Adipocyte (in vitro differentiated cells): ENCODE results near the gene FBXO8.
A peak's percentile ranks its signal among the peaks of the same experiment; 100 is the strongest.

Experiments used
- DNase-seq: peaks from one replicate; pipeline ENCODE4 v3.0.0-alpha.2; 2015; ENCODE audit warnings: low read depth
- H3K27me3 ChIP-seq: replicated peaks from 2 replicates; pipeline ENCODE4 v1.7.0; 2013; ENCODE audit warnings: mild to moderate bottlenecking, low read length, moderate library complexity; ENCODE audit not compliant: control insufficient read depth, insufficient read depth
- H3K36me3 ChIP-seq: 2 replicates; pipeline ENCODE4 v1.7.0; 2013; ENCODE audit warnings: low read length, mild to moderate bottlenecking, moderate library complexity; ENCODE audit not compliant: control insufficient read depth, insufficient read depth, severe bottlenecking
- H3K4me1 ChIP-seq: 2 replicates; pipeline ENCODE4 v1.7.0; 2013; ENCODE audit warnings: mild to moderate bottlenecking, low read length, moderate library complexity; ENCODE audit not compliant: control insufficient read depth, insufficient read depth
- H3K4me3 ChIP-seq: 2 replicates; pipeline ENCODE4 v1.7.0; 2013; ENCODE audit warnings: mild to moderate bottlenecking, low read length, moderate library complexity
- H3K9ac ChIP-seq: 2 replicates; pipeline ENCODE4 v1.7.0; 2013; ENCODE audit warnings: mild to moderate bottlenecking, low read length, moderate library complexity
- H3K9me3 ChIP-seq: 2 replicates; pipeline ENCODE4 v1.7.0; 2013; ENCODE audit warnings: mild to moderate bottlenecking, low read length, moderate library complexity; ENCODE audit not compliant: control insufficient read depth

The FBXO8 gene

GRCh38 chr4:174281901-174282300 is 1.6 kb downstream of the FBXO8 start:
- Histone ChIP-seq H3K4me3 (peak overlapping the region; percentile 97), H3K9me3 (peaks cover 8% of the 10 kb centered on the region), H3K4me1 (peaks cover 27% of the 10 kb centered on the region), H3K36me3 (no peaks in the 10 kb centered on the region), H3K9ac (peak overlapping the region; percentile 99), H3K27me3 (no peaks in the 10 kb centered on the region)
- no peak for DNase-seq

GRCh38 chr4:174281182-174281737 is 2.2 kb downstream of the FBXO8 start:
- Histone ChIP-seq H3K36me3 (no peaks in the 10 kb centered on the region), H3K27me3 (no peaks in the 10 kb centered on the region), H3K9me3 (peaks cover 8% of the 10 kb centered on the region), H3K4me1 (peaks cover 27% of the 10 kb centered on the region), H3K4me3 (peak overlapping the region; percentile 97), H3K9ac (no peak overlapping the region)
- DNase-seq = no peak

- DNase-seq = no peak
- no peaks in the 10 kb centered on the region for H3K27me3 ChIP-seq
- H3K9me3 ChIP-seq = peaks cover 8% of the 10 kb centered on the region
- peak overlapping the region; percentile 24 for H3K4me3 ChIP-seq
- peaks cover 18% of the 10 kb centered on the region for H3K4me1 ChIP-seq
- H3K9ac ChIP-seq = no peak overlapping the region
- no peaks in the 10 kb centered on the region for H3K36me3 ChIP-seq
Observed at GRCh38 chr4:174279433-174280155, 3.9 kb downstream of the FBXO8 start.

GRCh38 chr4:174278467-174278866 is 5.0 kb downstream of the FBXO8 start:
- Histone ChIP-seq H3K4me1 (peaks cover 17% of the 10 kb centered on the region), H3K27me3 (no peaks in the 10 kb centered on the region), H3K9ac (no peak overlapping the region), H3K36me3 (no peaks in the 10 kb centered on the region), H3K4me3 (no peak overlapping the region), H3K9me3 (peaks cover 8% of the 10 kb centered on the region)
- no peak for DNase-seq

GRCh38 chr4:174277433-174277832 is 6.0 kb downstream of the FBXO8 start:
- H3K36me3 ChIP-seq = no peaks in the 10 kb centered on the region

GRCh38 chr4:174275101-174275500 is 8.4 kb downstream of the FBXO8 start:
- Histone ChIP-seq H3K9me3 (peaks cover 8% of the 10 kb centered on the region), H3K4me1 (no peaks in the 10 kb centered on the region), H3K27me3 (no peaks in the 10 kb centered on the region), H3K4me3 (no peak overlapping the region), H3K9ac (no peak overlapping the region), H3K36me3 (no peaks in the 10 kb centered on the region)
- no peak for DNase-seq

More at GRCh38 chr4:174277433-174277832, 6.0 kb downstream of the FBXO8 start:
- Histone ChIP-seq H3K4me3 (no peak overlapping the region), H3K9ac (no peak overlapping the region), H3K4me1 (peaks cover 15% of the 10 kb centered on the region), H3K9me3 (peaks cover 8% of the 10 kb centered on the region), H3K27me3 (no peaks in the 10 kb centered on the region)
- no peak for DNase-seq

GRCh38 chr4:174274436-174274835 is 9.0 kb downstream of the FBXO8 start:
- Histone ChIP-seq H3K27me3 (no peaks in the 10 kb centered on the region), H3K4me3 (no peak overlapping the region), H3K9me3 (peaks cover 4% of the 10 kb centered on the region), H3K4me1 (no peaks in the 10 kb centered on the region), H3K9ac (no peak overlapping the region), H3K36me3 (no peaks in the 10 kb centered on the region)
- no peak for DNase-seq

GRCh38 chr4:174273930-174274329 is 9.5 kb downstream of the FBXO8 start:
- no peak for DNase-seq

GRCh38 chr4:174266416-174266815 is 17.1 kb downstream of the FBXO8 start:
- Histone ChIP-seq H3K36me3 (peaks cover 4% of the 10 kb centered on the region), H3K4me3 (no peak overlapping the region), H3K4me1 (peaks cover 10% of the 10 kb centered on the region), H3K27me3 (no peaks in the 10 kb centered on the region), H3K9me3 (no peaks in the 10 kb centered on the region), H3K9ac (no peak overlapping the region)
- no peak for DNase-seq

More at GRCh38 chr4:174273930-174274329, 9.5 kb downstream of the FBXO8 start:
- Histone ChIP-seq H3K4me1 (no peaks in the 10 kb centered on the region), H3K36me3 (no peaks in the 10 kb centered on the region), H3K27me3 (no peaks in the 10 kb centered on the region), H3K4me3 (no peak overlapping the region), H3K9me3 (no peaks in the 10 kb centered on the region), H3K9ac (no peak overlapping the region)

GRCh38 chr4:174265916-174266315 is 17.6 kb downstream of the FBXO8 start:
- no peaks in the 10 kb centered on the region for H3K9me3 ChIP-seq
- no peaks in the 10 kb centered on the region for H3K27me3 ChIP-seq
- peaks cover 14% of the 10 kb centered on the region for H3K4me1 ChIP-seq
- no peak overlapping the region for H3K9ac ChIP-seq
- H3K4me3 ChIP-seq = no peak overlapping the region
- H3K36me3 ChIP-seq = peaks cover 4% of the 10 kb centered on the region
- no peak for DNase-seq

- Histone ChIP-seq H3K27me3 (no peaks in the 10 kb centered on the region), H3K36me3 (peaks cover 4% of the 10 kb centered on the region), H3K9ac (no peak overlapping the region), H3K9me3 (no peaks in the 10 kb centered on the region), H3K4me1 (peaks cover 25% of the 10 kb centered on the region), H3K4me3 (no peak overlapping the region)
- DNase-seq = no peak
Observed at GRCh38 chr4:174263445-174263736, 20.1 kb downstream of the FBXO8 start.
